WTC11 (cell line): ENCODE measurements around the gene KERA. TPM values are rescaled to one million over a fixed set of nuclear protein-coding genes. Genes with fewer than 3 reads are reported as not detected.

Experiments
- ATAC-seq: fragments of 200-7000 bp; cut with Tn5 transposase; 2 replicates; pipeline ENCODE4 v1.10.0; 2021; ENCODE audit warnings: mild to moderate bottlenecking, moderate library complexity
- CTCF ChIA-PET: fragments of 300-600 bp; sonication (Branson Sonifier 250); formaldehyde crosslinking; loops from one replicate; lab custom pipeline; 2021; ENCODE audit warnings: antibody characterized with exemption; lab: Charles Lee
- POLR2A ChIA-PET: fragments of 350-600 bp; sonication (Branson Sonifier 250); formaldehyde crosslinking; loops from one replicate; lab custom pipeline; 2021; ENCODE audit warnings: antibody characterized with exemption; lab: Charles Lee
- DNase-seq: peaks from one replicate; pipeline ENCODE4 v3.0.0; 2021; ENCODE audit warnings: low spot score
- H3K27ac Mint-ChIP-seq: 2 replicates; pipeline ENCODE4 v1.8.0; 2021; ENCODE audit warnings: mixed read lengths
- H3K27me3 Mint-ChIP-seq: 2 replicates; pipeline ENCODE4 v1.8.0; 2021; ENCODE audit warnings: low read depth, mild to moderate bottlenecking, moderate library complexity, mixed read lengths
- H3K36me3 Mint-ChIP-seq: 2 replicates; pipeline ENCODE4 v1.8.0; 2021; ENCODE audit warnings: mixed read lengths
- H3K4me1 Mint-ChIP-seq: 2 replicates; pipeline ENCODE4 v1.8.0; 2022; ENCODE audit warnings: mixed read lengths
- H3K4me3 Mint-ChIP-seq: 2 replicates; pipeline ENCODE4 v1.8.0; 2021; ENCODE audit warnings: mild to moderate bottlenecking, moderate library complexity, mixed read lengths
- H3K9me3 Mint-ChIP-seq: 2 replicates; pipeline ENCODE4 v1.8.0; 2021; ENCODE audit warnings: mixed read lengths
- CBFB ChIP-seq: sonication (generic); formaldehyde crosslinking; IDR thresholded peaks from 2 replicates; pipeline ENCODE4 v1.8.1; 2022; ENCODE audit warnings: mild to moderate bottlenecking, low read depth, missing genetic modification reagents
- CREB1 ChIP-seq: sonication (generic); formaldehyde crosslinking; IDR thresholded peaks from 2 replicates; pipeline ENCODE4 v1.8.0; 2023; ENCODE audit warnings: mild to moderate bottlenecking, missing genetic modification reagents
- ESRRA ChIP-seq: sonication (generic); formaldehyde crosslinking; IDR thresholded peaks from 2 replicates; pipeline ENCODE4 v1.8.1; 2022; ENCODE audit warnings: mild to moderate bottlenecking, missing genetic modification reagents, borderline replicate concordance
- FOXJ3 ChIP-seq: sonication (generic); formaldehyde crosslinking; IDR thresholded peaks from 2 replicates; pipeline ENCODE4 v1.9.0; 2021; ENCODE audit warnings: missing genetic modification reagents, mild to moderate bottlenecking, borderline replicate concordance
- GRHL2 ChIP-seq: fragments of 250-450 bp; sonication (Bioruptor Pico); IDR thresholded peaks from 2 replicates; pipeline ENCODE4 v1.8.0; 2022; ENCODE audit warnings: mild to moderate bottlenecking, moderate library complexity; ENCODE audit not compliant: insufficient replicate concordance, severe bottlenecking
- NFATC4 ChIP-seq: fragments of 250-450 bp; sonication (Bioruptor Pico); IDR thresholded peaks from 2 replicates; pipeline ENCODE4 v1.9.0; 2021; ENCODE audit warnings: mild to moderate bottlenecking
- NFE2L1 ChIP-seq: sonication (generic); formaldehyde crosslinking; IDR thresholded peaks from 2 replicates; pipeline ENCODE4 v1.8.1; 2023; ENCODE audit warnings: missing genetic modification reagents
- PRDM15 ChIP-seq: sonication (generic); formaldehyde crosslinking; IDR thresholded peaks from 2 replicates; pipeline ENCODE4 v1.8.0; 2022; ENCODE audit warnings: missing genetic modification reagents
- RELA ChIP-seq: sonication (generic); formaldehyde crosslinking; IDR thresholded peaks from 2 replicates; pipeline ENCODE4 v1.8.1; 2022; ENCODE audit warnings: missing genetic modification reagents, mild to moderate bottlenecking, borderline replicate concordance
- SMAD4 ChIP-seq: sonication (generic); formaldehyde crosslinking; IDR thresholded peaks from 2 replicates; pipeline ENCODE4 v1.8.0; 2022; ENCODE audit warnings: mild to moderate bottlenecking, missing genetic modification reagents
- SP1 ChIP-seq: sonication (generic); formaldehyde crosslinking; conservative IDR thresholded peaks from 2 replicates; pipeline ENCODE4 v1.8.1; 2022; ENCODE audit warnings: missing genetic modification reagents
- TEAD1 ChIP-seq: sonication (generic); formaldehyde crosslinking; IDR thresholded peaks from 2 replicates; pipeline ENCODE4 v1.8.0; 2022; ENCODE audit warnings: mild to moderate bottlenecking, missing genetic modification reagents
- ZBTB21 ChIP-seq: sonication (generic); formaldehyde crosslinking; IDR thresholded peaks from 2 replicates; pipeline ENCODE4 v1.8.1; 2023; ENCODE audit warnings: mild to moderate bottlenecking, missing genetic modification reagents, borderline replicate concordance
- ZNF219 ChIP-seq: sonication (generic); formaldehyde crosslinking; IDR thresholded peaks from 2 replicates; pipeline ENCODE4 v1.8.0; 2023; ENCODE audit warnings: missing genetic modification reagents, mild to moderate bottlenecking, borderline replicate concordance
- ZNF263 ChIP-seq: sonication (generic); formaldehyde crosslinking; IDR thresholded peaks from 2 replicates; pipeline ENCODE4 v1.8.1; 2022; ENCODE audit warnings: low read depth, mild to moderate bottlenecking, moderate library complexity, missing genetic modification reagents
- ZNF281 ChIP-seq: sonication (generic); formaldehyde crosslinking; IDR thresholded peaks from 2 replicates; pipeline ENCODE4 v1.8.0; 2023; ENCODE audit warnings: mild to moderate bottlenecking, missing genetic modification reagents
- ZNF532 ChIP-seq: fragments of 250-450 bp; sonication (Bioruptor Pico); IDR thresholded peaks from 2 replicates; pipeline ENCODE4 v1.9.0; 2021; ENCODE audit warnings: mild to moderate bottlenecking, borderline replicate concordance
- total RNA-seq: library from RNA; stranded (reverse); gene quantifications from 3 replicates; pipeline ENCODE4 v1.2.3, GENCODE V29; 2021
- TF ChIP-seq, protein P1 (sequence below): sonication (generic); formaldehyde crosslinking; IDR thresholded peaks from 2 replicates; pipeline ENCODE4 v1.8.0; 2022; ENCODE audit warnings: mild to moderate bottlenecking, missing genetic modification reagents
- TF ChIP-seq, protein P2 (sequence below): sonication (generic); formaldehyde crosslinking; conservative IDR thresholded peaks from 2 replicates; pipeline ENCODE4 v1.8.1; 2022; ENCODE audit warnings: mild to moderate bottlenecking, missing genetic modification reagents

KERA gene
- total RNA-seq, 1 experiment from 2014 or later, result not detected

DNA sequence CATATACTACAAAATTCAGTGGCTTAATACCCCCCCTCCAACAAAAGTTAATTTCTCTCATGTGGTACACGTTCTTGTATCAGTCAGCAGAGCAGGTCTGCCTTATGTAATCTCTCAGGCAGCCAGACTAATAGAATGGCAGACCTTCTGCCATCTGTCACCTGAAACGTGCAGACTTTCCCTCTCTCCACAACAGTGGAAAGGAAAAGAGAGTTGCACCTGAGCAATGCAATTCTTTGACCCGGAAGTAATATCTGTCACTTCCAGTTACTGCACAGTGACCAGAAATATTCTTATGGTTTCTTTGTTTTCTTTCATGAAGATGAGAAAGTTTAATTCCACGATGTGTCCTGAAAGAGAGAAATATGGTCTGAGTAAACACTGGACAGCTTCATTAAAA is 14.4 kb downstream of the KERA start:
- TF ChIP-seq ESRRA (CRISPR knock-in tag) (no peak), TEAD1 (CRISPR knock-in tag) (no peak), RELA (no peak), ZNF281 (CRISPR knock-in tag) (no peak), FOXJ3 (CRISPR knock-in tag) (no peak), ZNF219 (CRISPR knock-in tag) (no peak), CREB1 (no peak), ZNF263 (no peak), CBFB (CRISPR knock-in tag) (no peak), ZBTB21 (CRISPR knock-in tag) (no peak), PRDM15 (CRISPR knock-in tag) (no peak), NFE2L1 (no peak), NFATC4 (CRISPR knock-in tag) (no peak), SP1 (no peak), ZNF532 (no peak), GRHL2 (no peak), SMAD4 (no peak)
- TF ChIP-seq, protein P1, sequence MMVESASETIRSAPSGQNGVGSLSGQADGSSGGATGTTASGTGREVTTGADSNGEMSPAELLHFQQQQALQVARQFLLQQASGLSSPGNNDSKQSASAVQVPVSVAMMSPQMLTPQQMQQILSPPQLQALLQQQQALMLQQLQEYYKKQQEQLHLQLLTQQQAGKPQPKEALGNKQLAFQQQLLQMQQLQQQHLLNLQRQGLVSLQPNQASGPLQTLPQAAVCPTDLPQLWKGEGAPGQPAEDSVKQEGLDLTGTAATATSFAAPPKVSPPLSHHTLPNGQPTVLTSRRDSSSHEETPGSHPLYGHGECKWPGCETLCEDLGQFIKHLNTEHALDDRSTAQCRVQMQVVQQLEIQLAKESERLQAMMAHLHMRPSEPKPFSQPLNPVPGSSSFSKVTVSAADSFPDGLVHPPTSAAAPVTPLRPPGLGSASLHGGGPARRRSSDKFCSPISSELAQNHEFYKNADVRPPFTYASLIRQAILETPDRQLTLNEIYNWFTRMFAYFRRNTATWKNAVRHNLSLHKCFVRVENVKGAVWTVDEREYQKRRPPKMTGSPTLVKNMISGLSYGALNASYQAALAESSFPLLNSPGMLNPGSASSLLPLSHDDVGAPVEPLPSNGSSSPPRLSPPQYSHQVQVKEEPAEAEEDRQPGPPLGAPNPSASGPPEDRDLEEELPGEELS (CRISPR knock-in tag), result no peak
- TF ChIP-seq, protein P2, sequence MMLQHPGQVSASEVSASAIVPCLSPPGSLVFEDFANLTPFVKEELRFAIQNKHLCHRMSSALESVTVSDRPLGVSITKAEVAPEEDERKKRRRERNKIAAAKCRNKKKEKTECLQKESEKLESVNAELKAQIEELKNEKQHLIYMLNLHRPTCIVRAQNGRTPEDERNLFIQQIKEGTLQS, result no peak
- no peaks in the 10 kb centered on the region for H3K9me3 Mint-ChIP-seq
- ChIA-PET CTCF (no interaction called here), POLR2A (no interaction called here)
- H3K4me3 Mint-ChIP-seq, result no peak overlapping the region
- no peaks in the 10 kb centered on the region; the same call in 1 of the 2 replicates for H3K27me3 Mint-ChIP-seq
- no peak overlapping the region for H3K27ac Mint-ChIP-seq
- peaks cover 6% of the 10 kb centered on the region for H3K4me1 Mint-ChIP-seq
- H3K36me3 Mint-ChIP-seq, result no peaks in the 10 kb centered on the region
- ATAC-seq, result no peak
- DNase-seq, result no peak
